HG02759 (cell line): ENCODE measurements around the gene FIGN.

Source experiments
- ATAC-seq: cut with Tn5 transposase; IDR thresholded peaks from one replicate; pipeline ENCODE4 v1.9.1; 2021; ENCODE audit warnings: mild to moderate bottlenecking, moderate library complexity; ENCODE audit not compliant: unreplicated experiment

The FIGN gene

DNA sequence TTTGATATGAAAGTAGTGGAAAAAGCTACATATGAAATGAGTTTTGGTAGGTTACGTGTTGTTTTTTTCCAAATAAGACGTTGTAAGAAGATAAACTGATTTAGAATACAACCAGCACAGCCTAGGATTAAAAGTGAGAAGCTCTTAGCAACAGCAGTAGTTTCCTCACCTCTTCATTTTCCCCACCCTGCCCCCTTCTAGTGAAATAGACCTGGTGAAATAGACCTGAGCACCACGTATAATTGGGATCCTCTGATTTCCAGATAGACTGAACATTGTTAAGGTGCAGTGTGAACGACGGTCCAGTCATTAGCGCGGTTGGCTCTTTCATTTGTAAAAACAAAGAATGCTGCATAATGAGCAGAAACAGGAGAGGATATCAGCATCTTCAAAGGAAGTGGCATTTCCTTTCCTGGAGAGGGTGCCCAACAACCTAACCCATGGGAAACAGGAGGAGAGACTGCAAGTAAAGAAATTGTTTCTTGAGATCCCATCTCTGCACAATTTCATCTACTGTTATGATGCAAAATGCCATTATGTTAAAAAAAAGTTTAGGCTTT lies 114.3 kb downstream of the FIGN start:
- ATAC-seq: no peak

GRCh38 chr2:163617517-163617916 lies 118.3 kb downstream of the FIGN start:
- ATAC-seq: no peak

DNA sequence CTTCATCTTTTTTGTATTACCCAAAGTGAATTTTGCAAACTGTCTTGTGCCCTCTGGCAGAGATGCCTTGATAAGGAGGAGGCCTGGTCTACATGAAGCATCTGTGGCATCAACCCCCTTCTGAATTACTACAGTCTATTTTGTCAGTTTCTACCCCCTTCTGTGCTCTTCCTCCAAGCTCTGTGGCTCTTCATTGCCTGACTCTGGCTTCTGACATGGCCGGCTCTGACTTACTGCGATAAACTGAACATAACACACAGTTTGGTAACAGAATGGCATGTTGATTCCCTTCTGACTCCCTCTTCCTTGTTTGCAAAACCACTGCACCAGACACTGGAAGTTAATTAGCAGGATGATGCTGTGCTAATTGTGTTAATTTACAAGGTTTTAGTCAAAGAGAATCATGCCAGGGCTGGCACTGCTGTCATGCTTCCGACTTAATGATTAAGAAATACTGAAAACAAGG lies 122.5 kb downstream of the FIGN start:
- no peak for ATAC-seq

DNA sequence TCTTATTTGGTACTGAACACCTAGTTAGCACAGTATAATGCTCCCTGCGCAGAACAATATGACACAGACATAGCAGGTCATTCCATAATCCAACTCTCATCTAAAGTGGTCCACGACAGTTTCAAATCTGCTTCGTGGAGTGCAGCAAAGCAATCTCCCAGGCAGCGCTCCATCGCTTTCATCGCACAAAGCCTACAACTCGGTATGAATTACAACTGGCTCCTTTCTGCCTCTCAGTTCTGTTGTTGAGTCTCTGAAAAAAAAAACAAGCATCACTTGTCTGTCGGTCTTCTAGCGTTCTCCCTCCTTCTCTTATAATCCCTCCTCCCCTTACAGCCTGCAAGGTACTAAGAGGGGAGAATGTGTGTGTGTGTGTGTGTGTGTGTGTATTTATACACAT lies 123.5 kb downstream of the FIGN start:
- ATAC-seq: no peak

DNA sequence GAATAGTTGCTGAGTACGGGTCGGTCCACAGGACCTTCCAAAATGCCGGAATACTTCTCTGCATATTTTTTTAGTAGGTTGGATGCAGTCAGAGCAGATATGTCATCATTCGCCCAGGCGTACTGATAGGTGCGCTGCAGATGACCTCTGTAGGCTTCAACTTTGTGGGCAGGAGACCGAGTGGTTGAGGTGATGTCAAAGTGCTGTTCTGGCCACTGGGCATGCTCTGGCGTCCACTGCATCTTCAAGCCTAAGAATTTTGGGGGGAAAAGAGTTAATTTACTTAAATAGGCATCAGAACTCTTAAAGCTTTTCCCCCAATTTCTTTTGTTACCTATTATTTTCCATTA lies 124.3 kb downstream of the FIGN start:
- no peak for ATAC-seq

DNA sequence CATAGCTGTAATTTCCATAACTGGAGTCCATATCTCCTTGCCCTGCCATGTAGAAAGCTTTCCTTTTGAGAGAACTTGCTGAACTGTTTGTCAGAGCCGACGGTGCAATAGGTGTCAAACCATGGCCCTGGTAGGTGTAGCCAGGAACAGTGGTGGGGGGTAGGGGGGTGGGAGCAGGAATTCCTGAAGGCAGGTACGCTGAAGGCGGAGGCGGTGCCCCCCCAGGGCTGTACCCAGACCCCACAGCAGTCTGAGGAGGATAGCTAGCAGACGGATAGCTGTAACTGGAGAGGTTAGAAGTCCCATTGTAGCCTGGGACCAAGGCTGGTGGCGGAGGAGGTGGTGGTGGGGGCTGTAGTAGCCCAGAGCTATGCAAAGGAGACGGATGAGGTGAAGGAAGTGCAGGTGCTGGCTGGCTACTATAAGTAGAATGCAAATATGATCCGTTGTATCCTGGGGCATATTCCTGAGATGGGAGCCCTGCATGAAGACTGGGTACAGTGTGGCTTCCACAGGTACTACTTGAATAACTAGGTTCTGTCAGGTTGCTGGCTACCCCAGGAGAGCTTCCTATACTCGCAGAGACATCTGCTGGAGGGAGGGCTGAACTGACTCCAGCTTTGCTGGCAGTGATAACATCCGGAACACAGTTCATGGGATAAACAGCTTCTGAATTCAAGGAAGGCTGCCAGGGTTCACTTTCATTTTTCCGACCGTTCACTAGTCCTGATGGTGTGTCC lies 124.8 kb downstream of the FIGN start:
- no peak for ATAC-seq

DNA sequence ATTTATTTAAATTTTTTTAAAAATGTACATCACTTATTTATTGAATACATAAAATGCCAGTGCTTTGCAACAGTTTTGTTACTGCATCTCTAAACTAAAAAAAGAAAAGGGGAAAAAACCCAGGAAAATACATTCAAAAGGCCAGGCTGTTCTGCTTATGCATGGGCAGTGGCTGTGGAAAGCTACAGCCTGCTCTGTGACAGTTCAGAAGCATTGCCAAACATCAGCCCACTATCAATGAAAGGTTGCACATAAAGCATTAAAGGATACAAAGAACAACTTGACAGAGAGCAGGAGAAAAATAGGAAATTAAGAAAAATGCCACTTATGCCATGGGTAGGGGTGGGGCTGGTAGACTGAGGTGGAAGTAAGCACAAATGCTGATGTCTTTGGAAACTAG lies 128.2 kb downstream of the FIGN start:
- ATAC-seq: no peak

GRCh38 chr2:163606878-163607277 lies 128.9 kb downstream of the FIGN start:
- no peak for ATAC-seq

DNA sequence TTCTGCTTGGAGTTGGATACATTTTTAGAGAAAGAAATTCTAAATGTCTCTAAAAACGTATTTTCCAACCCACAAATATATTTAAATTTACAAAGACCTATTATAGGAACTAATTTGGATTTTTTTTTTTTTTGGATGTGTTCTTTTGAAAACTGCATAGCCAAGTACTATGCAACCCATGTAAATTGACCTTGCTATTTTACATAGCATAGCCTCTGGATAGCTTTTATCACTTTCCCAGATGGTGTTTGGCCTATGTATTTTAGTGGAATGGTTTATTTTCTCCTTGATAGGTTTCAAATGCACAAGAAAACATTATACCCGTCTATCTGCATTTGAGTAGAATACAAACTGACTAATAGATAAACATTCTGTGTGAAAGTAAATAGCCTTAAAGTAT lies 130.0 kb downstream of the FIGN start:
- ATAC-seq: no peak

DNA sequence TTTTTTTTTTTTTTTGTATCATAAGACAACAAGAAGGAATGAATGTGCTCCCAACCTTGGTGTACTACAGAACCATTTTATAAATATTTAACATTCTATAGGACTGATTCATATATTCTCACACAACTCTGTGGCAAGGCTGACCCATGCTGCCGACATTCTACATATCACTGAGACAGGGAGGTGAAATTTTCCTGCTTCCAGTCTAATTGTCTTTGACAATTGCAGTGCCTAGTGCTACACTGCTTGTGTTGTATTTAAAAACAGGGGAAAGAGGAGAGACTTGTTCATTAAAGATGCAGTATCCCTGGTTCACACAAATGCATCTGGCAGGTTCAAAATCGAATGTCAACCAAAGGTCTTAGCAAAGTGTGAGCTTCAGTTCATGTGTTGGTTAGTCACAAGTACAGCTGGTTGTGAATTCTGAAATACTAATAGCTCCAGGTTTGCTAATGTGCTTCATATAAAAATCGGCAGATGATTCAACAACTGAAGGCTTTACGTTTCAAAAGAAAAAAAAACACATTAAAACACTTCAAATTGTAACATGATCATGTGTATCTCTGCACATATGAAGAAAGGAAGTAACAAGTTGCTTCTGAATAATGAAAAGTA lies 130.8 kb downstream of the FIGN start:
- ATAC-seq: no peak

DNA sequence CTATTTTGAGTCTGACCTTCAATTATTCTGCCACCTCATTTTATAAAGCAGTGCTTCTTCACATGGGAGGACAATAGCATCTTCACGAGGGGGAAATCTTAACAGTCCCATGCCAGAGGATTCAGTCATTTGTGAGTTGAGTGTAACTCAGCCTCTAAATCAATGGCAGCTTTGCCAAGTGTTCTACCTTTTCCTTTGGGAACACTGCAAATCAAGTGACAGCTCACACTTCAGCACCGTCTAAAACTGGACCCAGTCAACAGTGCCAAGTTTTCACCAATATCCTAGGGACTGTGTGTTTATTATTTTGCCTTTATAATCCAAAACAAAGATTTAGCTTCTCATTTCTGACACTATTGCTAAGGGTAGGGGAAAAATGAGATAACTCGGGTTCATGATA lies 133.6 kb downstream of the FIGN start:
- ATAC-seq: no peak

GRCh38 chr2:163601377-163601776 lies 134.4 kb downstream of the FIGN start:
- ATAC-seq: no peak

- no peak for ATAC-seq
Observed at GRCh38 chr2:163600801-163601200, 135.0 kb downstream of the FIGN start.

DNA sequence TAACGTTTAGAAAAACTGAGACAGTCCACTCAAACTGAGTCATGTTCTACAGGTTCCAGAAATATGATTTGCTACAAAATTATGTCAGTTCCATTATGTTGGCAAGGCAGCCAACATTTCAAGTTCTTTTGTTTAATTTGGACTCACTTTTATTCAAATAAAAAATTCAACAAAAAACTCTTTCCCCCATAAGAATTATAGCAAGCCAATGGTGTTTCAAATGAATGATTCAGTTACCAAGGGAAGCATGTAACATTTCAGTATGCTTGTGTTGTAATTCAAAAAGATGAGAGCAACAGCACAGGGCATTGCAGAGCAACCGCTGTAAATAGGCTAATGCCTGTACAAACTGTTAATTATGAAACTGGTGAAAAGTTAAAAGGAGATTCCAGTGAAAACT lies 140.8 kb downstream of the FIGN start:
- no peak for ATAC-seq

GRCh38 chr2:163594497-163594896 lies 141.3 kb downstream of the FIGN start:
- no peak for ATAC-seq

- no peak for ATAC-seq
Observed at GRCh38 chr2:163593982-163594381, 141.8 kb downstream of the FIGN start.

GRCh38 chr2:163592954-163593622 lies 142.7 kb downstream of the FIGN start:
- ATAC-seq: no peak

DNA sequence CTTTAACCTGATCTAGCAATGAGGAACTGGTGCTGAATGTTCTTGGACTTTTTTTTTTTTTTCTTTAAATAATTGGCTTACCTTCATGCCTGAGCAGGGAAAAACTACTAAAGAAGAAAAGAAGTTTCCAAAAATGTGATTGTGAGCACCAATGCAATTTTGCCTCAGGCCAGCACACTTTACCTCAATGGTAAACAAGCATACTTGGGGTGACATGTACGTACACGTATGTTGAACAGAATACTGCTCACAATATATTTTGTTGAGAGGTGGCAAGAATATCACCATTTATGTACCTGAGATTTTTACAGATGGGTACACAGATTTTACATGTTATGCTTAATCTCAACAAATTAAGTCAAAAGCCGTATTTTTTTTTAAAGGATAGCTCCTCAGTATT lies 144.3 kb downstream of the FIGN start:
- ATAC-seq: no peak

GRCh38 chr2:163580757-163581156 lies 155.1 kb downstream of the FIGN start:
- ATAC-seq: no peak

GRCh38 chr2:163574309-163574708 lies 161.5 kb downstream of the FIGN start:
- ATAC-seq: no peak

GRCh38 chr2:163573652-163574051 lies 162.2 kb downstream of the FIGN start:
- ATAC-seq: no peak

GRCh38 chr2:163572850-163573249 lies 163.0 kb downstream of the FIGN start:
- no peak for ATAC-seq
